Measurements from ENCODE around the gene ZNHIT1.
"Not testable (repeated sequence)": the region's sequence is repeated elsewhere in the genome, so short reads cannot be mapped to it uniquely, and the experiment has no call there.

Gene ZNHIT1

GRCh38 chr7:101243646-101244374 lies 25.8 kb downstream of the ZNHIT1 start:
- Histone ChIP-seq H3K27ac (ENCODE audit: low read depth, low read length, severe bottlenecking) (peak overlapping the region; percentile 80), H3K4me1 (ENCODE audit: control insufficient read depth, insufficient read depth, low read length, poor library complexity, severe bottlenecking) (peaks cover 20% of the 10 kb centered on the region), H3K9me3 (ENCODE audit: control insufficient read depth, low read length) (no peaks in the 10 kb centered on the region), H3K4me3 (ENCODE audit: extremely low read depth, insufficient read depth, low read length, poor library complexity, severe bottlenecking) (peak overlapping the region; percentile 95), H3K36me3 (ENCODE audit: control insufficient read depth, insufficient read depth, low read length) (peaks cover 46% of the 10 kb centered on the region)
- WGBS, 2 experiments (ENCODE audit: insufficient coverage in 2 of 2): 44 to 58% methylated on average over 20 to 27 of the region's 28 CpGs

GRCh38 chr7:101244375-101245146 lies 26.6 kb downstream of the ZNHIT1 start, which contains the start of gene FIS1:
Gene FIS1, minus strand, starts transcription at chr7:101245081. Its CDS starts 77 bp downstream, at chr7:101245004.
- H3K4me3 ChIP-seq (ENCODE audit: extremely low read depth, insufficient read depth, low read length, poor library complexity, severe bottlenecking): peak within 1 kb of the TSS; percentile 95
- peak within 1 kb of the TSS; percentile 80 for H3K27ac ChIP-seq (ENCODE audit: low read depth, low read length, severe bottlenecking)
- H3K9me3 ChIP-seq (ENCODE audit: control insufficient read depth, low read length): no peaks in the 10 kb centered on the region
- WGBS, 2 experiments (ENCODE audit: insufficient coverage in 2 of 2): 0 to 1% methylated on average over 38 to 43 of the region's 45 CpGs
- H3K4me1 ChIP-seq (ENCODE audit: control insufficient read depth, insufficient read depth, low read length, poor library complexity, severe bottlenecking): peaks cover 12% of the 10 kb centered on the region
- peaks cover 46% of the 10 kb centered on the region for H3K36me3 ChIP-seq (ENCODE audit: control insufficient read depth, insufficient read depth, low read length)

GRCh38 chr7:101245147-101245668 lies 27.2 kb downstream of the ZNHIT1 start:
- WGBS, 2 experiments (ENCODE audit: insufficient coverage in 2 of 2): 54 to 55% methylated on average over 32 of the region's 32 CpGs
- H3K27ac ChIP-seq (ENCODE audit: low read depth, low read length, severe bottlenecking): no peak overlapping the region
- H3K36me3 ChIP-seq (ENCODE audit: control insufficient read depth, insufficient read depth, low read length): peaks cover 46% of the 10 kb centered on the region
- no peaks in the 10 kb centered on the region for H3K9me3 ChIP-seq (ENCODE audit: control insufficient read depth, low read length)
- H3K4me3 ChIP-seq (ENCODE audit: extremely low read depth, insufficient read depth, low read length, poor library complexity, severe bottlenecking): peak overlapping the region; percentile 95
- H3K4me1 ChIP-seq (ENCODE audit: control insufficient read depth, insufficient read depth, low read length, poor library complexity, severe bottlenecking): peaks cover 7% of the 10 kb centered on the region

- peaks cover 5% of the 10 kb centered on the region for H3K4me1 ChIP-seq (ENCODE audit: control insufficient read depth, insufficient read depth, low read length, poor library complexity, severe bottlenecking)
- H3K27ac ChIP-seq (ENCODE audit: low read depth, low read length, severe bottlenecking): no peak overlapping the region
- WGBS, 2 experiments (ENCODE audit: insufficient coverage in 2 of 2): 86 to 88% methylated on average over 4 to 5 of the region's 5 CpGs
- H3K4me3 ChIP-seq (ENCODE audit: extremely low read depth, insufficient read depth, low read length, poor library complexity, severe bottlenecking): no peak overlapping the region
- no peaks in the 10 kb centered on the region for H3K9me3 ChIP-seq (ENCODE audit: control insufficient read depth, low read length)
- H3K36me3 ChIP-seq (ENCODE audit: control insufficient read depth, insufficient read depth, low read length): peaks cover 35% of the 10 kb centered on the region
These were observed 30.3 kb downstream of the ZNHIT1 start for GRCh38 chr7:101248276-101248675.

- no peak overlapping the region for H3K4me3 ChIP-seq (ENCODE audit: extremely low read depth, insufficient read depth, low read length, poor library complexity, severe bottlenecking)
- no peaks in the 10 kb centered on the region for H3K9me3 ChIP-seq (ENCODE audit: control insufficient read depth, low read length)
- 98 to 100% methylated on average over 3 of the region's 3 CpGs for WGBS, 2 experiments (ENCODE audit: insufficient coverage in 2 of 2)
- no peaks in the 10 kb centered on the region for H3K4me1 ChIP-seq (ENCODE audit: control insufficient read depth, insufficient read depth, low read length, poor library complexity, severe bottlenecking)
- H3K36me3 ChIP-seq (ENCODE audit: control insufficient read depth, insufficient read depth, low read length): peaks cover 35% of the 10 kb centered on the region
- no peak overlapping the region for H3K27ac ChIP-seq (ENCODE audit: low read depth, low read length, severe bottlenecking)
These were observed 32.4 kb downstream of the ZNHIT1 start for GRCh38 chr7:101250324-101250723.

DNA sequence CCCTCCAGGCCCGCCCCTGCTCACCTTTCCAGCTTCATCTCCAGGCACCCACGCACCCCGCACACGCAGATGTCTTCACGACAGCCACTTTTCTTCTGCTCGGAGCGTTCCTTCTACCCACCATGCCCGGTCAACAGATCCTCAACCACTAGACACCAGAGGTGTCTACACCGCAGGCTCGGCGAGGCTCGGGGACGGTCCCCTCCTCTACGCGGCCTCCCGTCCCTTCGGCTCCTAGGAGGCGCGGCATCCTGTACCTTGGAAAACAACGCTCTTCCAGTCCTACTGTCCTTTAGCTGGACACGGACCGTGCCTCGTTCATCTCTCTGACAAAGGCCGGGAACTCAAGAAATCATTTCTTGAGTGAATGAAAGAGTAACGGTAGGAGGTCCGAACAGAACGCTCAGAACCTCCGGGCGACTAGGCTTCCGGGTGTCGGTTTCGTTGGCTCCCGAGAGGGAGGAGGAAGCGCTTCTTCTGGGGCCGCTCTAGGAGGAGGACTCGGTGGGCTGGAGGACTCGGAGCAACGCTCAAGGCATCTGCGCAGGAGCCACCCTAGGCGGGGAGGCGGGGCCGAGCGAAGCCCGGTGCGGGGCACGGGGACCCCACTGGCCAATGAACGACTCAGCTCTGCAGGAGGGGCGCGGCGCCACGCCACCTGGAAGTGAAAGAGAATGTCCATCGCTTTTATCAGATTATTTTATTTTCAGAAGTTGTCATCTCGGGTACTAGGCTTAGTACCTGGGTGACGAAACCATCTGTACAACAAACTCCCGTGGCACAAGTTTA lies 34.1 kb downstream of the ZNHIT1 start:
- peak overlapping the region; percentile 79 for H3K4me3 ChIP-seq (ENCODE audit: extremely low read depth, insufficient read depth, low read length, poor library complexity, severe bottlenecking)
- H3K9me3 ChIP-seq (ENCODE audit: control insufficient read depth, low read length): no peaks in the 10 kb centered on the region
- H3K27ac ChIP-seq (ENCODE audit: low read depth, low read length, severe bottlenecking): peak overlapping the region; percentile 65
- peaks cover 28% of the 10 kb centered on the region for H3K36me3 ChIP-seq (ENCODE audit: control insufficient read depth, insufficient read depth, low read length)
- 0 to 3% methylated on average over 46 to 51 of the region's 55 CpGs for WGBS, 2 experiments (ENCODE audit: insufficient coverage in 2 of 2)
- H3K4me1 ChIP-seq (ENCODE audit: control insufficient read depth, insufficient read depth, low read length, poor library complexity, severe bottlenecking): no peaks in the 10 kb centered on the region

GRCh38 chr7:101253199-101253598 lies 35.2 kb downstream of the ZNHIT1 start:
- not testable (repeated sequence) for H3K27ac ChIP-seq (ENCODE audit: low read depth, low read length, severe bottlenecking); H3K4me3 ChIP-seq (ENCODE audit: extremely low read depth, insufficient read depth, low read length, poor library complexity, severe bottlenecking); H3K4me1 ChIP-seq (ENCODE audit: control insufficient read depth, insufficient read depth, low read length, poor library complexity, severe bottlenecking); H3K9me3 ChIP-seq (ENCODE audit: control insufficient read depth, low read length)
- peaks cover 25% of the 10 kb centered on the region for H3K36me3 ChIP-seq (ENCODE audit: control insufficient read depth, insufficient read depth, low read length)
- WGBS, 2 experiments (ENCODE audit: insufficient coverage in 2 of 2): 97 to 98% methylated on average over 3 to 4 of the region's 5 CpGs

DNA sequence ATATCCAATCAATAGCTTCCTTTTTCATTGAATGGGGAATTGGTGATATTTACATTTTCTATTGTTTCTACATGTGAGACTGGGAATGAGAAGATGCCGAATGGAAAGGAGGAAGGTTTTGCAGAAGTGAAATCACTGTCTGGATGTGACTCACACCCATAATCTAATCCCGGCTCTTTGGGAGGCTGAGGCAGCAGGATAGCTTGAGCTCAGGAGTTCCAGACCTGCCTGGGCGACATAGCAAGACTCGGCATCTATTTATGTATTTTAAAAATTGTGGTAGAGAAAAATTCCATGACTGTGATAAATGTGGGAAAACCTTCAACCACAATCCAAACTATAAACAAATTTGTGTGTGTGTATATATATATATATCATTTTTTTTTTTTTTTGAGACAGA lies 37.8 kb downstream of the ZNHIT1 start:
- H3K9me3 ChIP-seq (ENCODE audit: control insufficient read depth, low read length): no peaks in the 10 kb centered on the region
- 71% methylated on average over 1 of the region's 4 CpGs; no CpG with 5 or more reads in 1 of the 2 experiments for WGBS, 2 experiments (ENCODE audit: insufficient coverage in 2 of 2)
- H3K4me1 ChIP-seq (ENCODE audit: control insufficient read depth, insufficient read depth, low read length, poor library complexity, severe bottlenecking): no peaks in the 10 kb centered on the region
- H3K36me3 ChIP-seq (ENCODE audit: control insufficient read depth, insufficient read depth, low read length): peaks cover 4% of the 10 kb centered on the region
- no peak overlapping the region for H3K4me3 ChIP-seq (ENCODE audit: extremely low read depth, insufficient read depth, low read length, poor library complexity, severe bottlenecking)
- H3K27ac ChIP-seq (ENCODE audit: low read depth, low read length, severe bottlenecking): no peak overlapping the region

DNA sequence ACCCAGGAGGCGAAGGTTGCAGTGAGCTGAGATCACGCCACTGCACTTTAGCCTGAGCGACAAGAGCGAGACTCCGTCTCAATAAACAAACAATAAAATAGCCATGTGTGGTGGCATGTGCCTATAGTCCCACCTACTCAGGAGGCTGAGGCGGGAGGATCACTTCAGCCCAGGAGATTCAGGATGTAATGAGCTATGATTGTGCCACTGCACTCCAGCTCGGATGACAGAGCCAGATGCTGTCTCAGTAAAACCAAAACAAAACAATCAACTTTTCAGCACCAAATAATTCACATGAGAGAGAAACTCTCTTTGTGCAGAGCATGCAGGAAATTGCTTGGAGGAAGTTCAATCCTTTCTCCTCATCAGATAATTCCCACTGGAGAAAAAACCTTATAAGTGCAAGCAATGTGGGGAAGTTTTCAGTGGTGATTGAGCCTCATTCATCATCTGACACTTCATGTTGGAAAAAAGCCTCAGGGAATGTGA lies 40.3 kb downstream of the ZNHIT1 start:
- H3K36me3 ChIP-seq (ENCODE audit: control insufficient read depth, insufficient read depth, low read length): no peaks in the 10 kb centered on the region
- no peak overlapping the region for H3K4me3 ChIP-seq (ENCODE audit: extremely low read depth, insufficient read depth, low read length, poor library complexity, severe bottlenecking)
- no peaks in the 10 kb centered on the region for H3K4me1 ChIP-seq (ENCODE audit: control insufficient read depth, insufficient read depth, low read length, poor library complexity, severe bottlenecking)
- WGBS, 2 experiments (ENCODE audit: insufficient coverage in 2 of 2): 88 to 91% methylated on average over 5 of the region's 7 CpGs
- no peak overlapping the region for H3K27ac ChIP-seq (ENCODE audit: low read depth, low read length, severe bottlenecking)
- no peaks in the 10 kb centered on the region for H3K9me3 ChIP-seq (ENCODE audit: control insufficient read depth, low read length)

- H3K36me3 ChIP-seq (ENCODE audit: control insufficient read depth, insufficient read depth, low read length); H3K27ac ChIP-seq (ENCODE audit: low read depth, low read length, severe bottlenecking); H3K4me1 ChIP-seq (ENCODE audit: control insufficient read depth, insufficient read depth, low read length, poor library complexity, severe bottlenecking); H3K9me3 ChIP-seq (ENCODE audit: control insufficient read depth, low read length); H3K4me3 ChIP-seq (ENCODE audit: extremely low read depth, insufficient read depth, low read length, poor library complexity, severe bottlenecking): not testable (repeated sequence)
- 77 to 100% methylated on average over 1 to 4 of the region's 6 CpGs for WGBS, 2 experiments (ENCODE audit: insufficient coverage in 2 of 2)
These were observed 46.2 kb downstream of the ZNHIT1 start for GRCh38 chr7:101264102-101264706.
